Spleen (tissue), 7 donors: ENCODE measurements around the gene SPG11.

Experiments used
- CTCF ChIP-seq, 11 experiments: fragments of 200-600 bp in 7 of 11; fragments of 450-650 bp in 4 of 11; sonication (generic) in 4 of 11; IDR thresholded peaks in 8 of 11; conservative IDR thresholded peaks in 3 of 11; 1 replicate in 7 of 11; 2 replicates in 4 of 11; pipeline versions ENCODE4 v1.4.0 to v1.8.0; 2016 to 2021; ENCODE audit warnings: antibody characterized with exemption in 11 of 11, inconsistent platforms in 4 of 11, mild to moderate bottlenecking in 1 of 11
- POLR2A ChIP-seq, 3 donors: fragments of 450-650 bp; IDR thresholded peaks; one replicate each; pipeline ENCODE4 v1.5.1; 2017; ENCODE audit warnings: antibody characterized with exemption in 3 of 3, mild to moderate bottlenecking in 1 of 3
- POLR2AphosphoS5 ChIP-seq, 3 donors: sonication (generic); formaldehyde crosslinking; IDR thresholded peaks; one replicate each; pipeline ENCODE4 v1.5.1; 2017; ENCODE audit warnings: antibody characterized with exemption in 3 of 3
- donor health status: DM: no; HTN: no; CAD: no; lungs with moderate emphysema.
- donor health status: DM: no; HTN: no; CAD: no.
- donor health status: DM: no; HTN: no; CAD: no.

GRCh38 chr15:44661576-44661975 lies 1.9 kb downstream of the SPG11 start:
- TF ChIP-seq CTCF (IDR thresholded peaks at IDR 0.05 in 8 of 11, conservative IDR thresholded peaks at IDR 0.05 in 3 of 11) (no peak), POLR2A (IDR thresholded peaks at IDR 0.05) (no peak), POLR2AphosphoS5 (IDR thresholded peaks at IDR 0.05) (no peak)
